HEK293 (cell line): ENCODE measurements around the gene CCDC81.

Source experiments
- CTCF ChIA-PET: fragments of 350-600 bp; formaldehyde crosslinking; extraction: SDS; loops from one replicate; lab custom pipeline; 2021; ENCODE audit warnings: antibody characterized with exemption; lab: Yijun Ruan, JAX
- POLR2A ChIA-PET: fragments of 300-600 bp; formaldehyde crosslinking; extraction: SDS; loops from one replicate; lab custom pipeline; 2020; ENCODE audit warnings: antibody characterized with exemption, inconsistent platforms; lab: Yijun Ruan, JAX
- H3K27ac ChIP-seq: fragments of 200-500 bp; sonication (Bioruptor generic); 2 replicates; pipeline ENCODE4 v1.5.1; 2014; ENCODE audit warnings: low read depth, low read length, control low read depth, inconsistent platforms; ENCODE audit errors: extremely low read depth
- H3K36me3 ChIP-seq, 2 experiments: fragments of 200-500 bp in 1 of 2; sonication (Bioruptor generic) in 1 of 2; 1 replicate in 1 of 2; 2 replicates in 1 of 2; pipeline ENCODE4 v1.5.1; 2014 to 2017; ENCODE audit warnings: inconsistent platforms in 2 of 2, low read length in 2 of 2; ENCODE audit not compliant: control insufficient read depth in 2 of 2, insufficient read depth in 1 of 2
- H3K4me1 ChIP-seq: fragments of 200-500 bp; sonication (Bioruptor generic); 2 replicates; pipeline ENCODE4 v1.5.1; 2014; ENCODE audit warnings: mild to moderate bottlenecking, low read length, inconsistent platforms; ENCODE audit not compliant: control insufficient read depth, insufficient read depth
- H3K4me3 ChIP-seq: 2 replicates; pipeline ENCODE4 v1.5.1; 2011; ENCODE audit warnings: low read depth, mild to moderate bottlenecking, control low read depth, low read length, moderate library complexity
- H3K9me3 ChIP-seq: fragments of 200-500 bp; sonication (Bioruptor generic); 2 replicates; pipeline ENCODE4 v1.5.1; 2014; ENCODE audit warnings: low read depth, low read length, inconsistent platforms; ENCODE audit not compliant: control insufficient read depth, insufficient read depth
- BCL11A ChIP-seq: fragments of 450-650 bp; formaldehyde crosslinking; IDR thresholded peaks from 2 replicates; pipeline ENCODE4 v1.5.1; 2016; ENCODE audit warnings: low read depth, missing biosample characterization, missing genetic modification characterization
- FEZF1 ChIP-seq: fragments of 450-650 bp; formaldehyde crosslinking; IDR thresholded peaks from 2 replicates; pipeline ENCODE4 v1.5.1; 2016; ENCODE audit warnings: missing biosample characterization, missing genetic modification characterization
- INSM2 ChIP-seq: fragments of 450-650 bp; formaldehyde crosslinking; IDR thresholded peaks from 2 replicates; pipeline ENCODE4 v1.5.1; 2016; ENCODE audit warnings: missing biosample characterization, missing genetic modification characterization
- KLF10 ChIP-seq: fragments of 450-650 bp; IDR thresholded peaks from 2 replicates; pipeline ENCODE4 v1.5.1; 2018; ENCODE audit warnings: missing biosample characterization, mild to moderate bottlenecking, missing genetic modification characterization
- KLF9 ChIP-seq: fragments of 450-650 bp; formaldehyde crosslinking; IDR thresholded peaks from 2 replicates; pipeline ENCODE4 v1.5.1; 2016; ENCODE audit warnings: missing biosample characterization, missing genetic modification characterization, low read depth
- PATZ1 ChIP-seq: fragments of 450-650 bp; formaldehyde crosslinking; IDR thresholded peaks from 2 replicates; pipeline ENCODE4 v1.5.1; 2016; ENCODE audit warnings: missing biosample characterization, missing genetic modification characterization
- SCRT2 ChIP-seq: fragments of 450-650 bp; formaldehyde crosslinking; IDR thresholded peaks from 2 replicates; pipeline ENCODE4 v1.5.1; 2016; ENCODE audit warnings: missing biosample characterization, missing genetic modification characterization
- ZBTB48 ChIP-seq: fragments of 450-650 bp; formaldehyde crosslinking; IDR thresholded peaks from 2 replicates; pipeline ENCODE4 v1.5.1; 2016; ENCODE audit warnings: missing biosample characterization, missing genetic modification characterization
- ZEB2 ChIP-seq: fragments of 450-650 bp; formaldehyde crosslinking; IDR thresholded peaks from 2 replicates; pipeline ENCODE4 v1.5.1; 2016; ENCODE audit warnings: missing biosample characterization, missing genetic modification characterization
- ZFHX2 ChIP-seq: fragments of 450-650 bp; formaldehyde crosslinking; conservative IDR thresholded peaks from 2 replicates; pipeline ENCODE4 v1.5.1; 2016; ENCODE audit warnings: missing biosample characterization, missing genetic modification characterization
- ZNF157 ChIP-seq: fragments of 450-650 bp; formaldehyde crosslinking; IDR thresholded peaks from 2 replicates; pipeline ENCODE4 v1.5.1; 2016; ENCODE audit warnings: missing biosample characterization, missing genetic modification characterization
- ZNF169 ChIP-seq: fragments of 450-650 bp; formaldehyde crosslinking; IDR thresholded peaks from 2 replicates; pipeline ENCODE4 v1.5.1; 2016; ENCODE audit warnings: missing biosample characterization, missing genetic modification characterization
- ZNF394 ChIP-seq: fragments of 450-650 bp; formaldehyde crosslinking; IDR thresholded peaks from 2 replicates; pipeline ENCODE4 v1.5.1; 2016; ENCODE audit warnings: missing biosample characterization, missing genetic modification characterization, mild to moderate bottlenecking, moderate library complexity, borderline replicate concordance
- ZNF423 ChIP-seq: fragments of 450-650 bp; formaldehyde crosslinking; IDR thresholded peaks from 2 replicates; pipeline ENCODE4 v1.5.1; 2016; ENCODE audit warnings: missing biosample characterization, missing genetic modification characterization
- ZNF548 ChIP-seq: fragments of 450-650 bp; formaldehyde crosslinking; IDR thresholded peaks from 2 replicates; pipeline ENCODE4 v1.5.1; 2016; ENCODE audit warnings: missing biosample characterization, missing genetic modification characterization
- ZNF629 ChIP-seq: fragments of 450-650 bp; formaldehyde crosslinking; IDR thresholded peaks from 2 replicates; pipeline ENCODE4 v1.5.1; 2017; ENCODE audit warnings: missing biosample characterization, missing genetic modification characterization
- ZNF639 ChIP-seq: fragments of 450-650 bp; formaldehyde crosslinking; IDR thresholded peaks from 2 replicates; pipeline ENCODE4 v1.5.1; 2016; ENCODE audit warnings: missing biosample characterization, missing genetic modification characterization
- ZNF704 ChIP-seq: fragments of 450-650 bp; formaldehyde crosslinking; IDR thresholded peaks from 2 replicates; pipeline ENCODE4 v1.5.1; 2016; ENCODE audit warnings: missing biosample characterization, missing genetic modification characterization
- ZNF777 ChIP-seq: fragments of 450-650 bp; formaldehyde crosslinking; IDR thresholded peaks from 2 replicates; pipeline ENCODE4 v1.5.1; 2017; ENCODE audit warnings: missing biosample characterization, missing genetic modification characterization, borderline replicate concordance
- ZXDB ChIP-seq: fragments of 450-650 bp; formaldehyde crosslinking; IDR thresholded peaks from 2 replicates; pipeline ENCODE4 v1.5.1; 2016; ENCODE audit warnings: missing biosample characterization, missing genetic modification characterization

The CCDC81 gene

GRCh38 chr11:86459682-86460460, 85.2 kb downstream of the CCDC81 start (continued):
- TF ChIP-seq ZEB2 (tag by site-specific recombination), result peak; percentile 85
- TF ChIP-seq ZNF629 (tag by site-specific recombination), result peak; percentile 87
- TF ChIP-seq ZNF639 (tag by site-specific recombination), result peak; percentile 60; the same call in 1 of the 2 replicates
- TF ChIP-seq PATZ1 (tag by site-specific recombination), result 0 out of 2 replicates have a peak, but pooled peaks have one; percentile 37
- no peak for TF ChIP-seq ZNF169 (tag by site-specific recombination)
- TF ChIP-seq INSM2 (tag by site-specific recombination), result peak; percentile 70; the same call in 1 of the 2 replicates
- TF ChIP-seq FEZF1 (tag by site-specific recombination), result peak; percentile 79
- no peak for TF ChIP-seq BCL11A (tag by site-specific recombination)
- TF ChIP-seq ZBTB48 (tag by site-specific recombination), result peak; percentile 34; the same call in 1 of the 2 replicates
- no peak for TF ChIP-seq ZNF704
- peak; percentile 13; the same call in 1 of the 2 replicates for TF ChIP-seq ZNF394 (tag by site-specific recombination)
- TF ChIP-seq KLF10 (tag by site-specific recombination), result peak; percentile 74; the same call in 1 of the 2 replicates
- no peak for TF ChIP-seq ZNF157
- peak; percentile 48; the same call in 1 of the 2 replicates for TF ChIP-seq ZXDB (tag by site-specific recombination)
- no peak for TF ChIP-seq ZNF777 (tag by site-specific recombination)

GRCh38 chr11:86460461-86461385, 86.0 kb downstream of the CCDC81 start:
- peaks cover 7% of the 10 kb centered on the region; the same call in 1 of the 2 replicates for H3K4me1 ChIP-seq
- H3K9me3 ChIP-seq, result no peaks in the 10 kb centered on the region
- peak overlapping the region; percentile 47; the same call in 1 of the 2 replicates for H3K27ac ChIP-seq
- POLR2A ChIA-PET, result interaction anchor here (0.6 to 2.2 kb wide), 10 partner anchors 8 to 169 kb away, joined by 3 to 8 read pairs (median 4); no protein-coding TSS in a partner anchor
- TF ChIP-seq ZFHX2 (0 out of 2 replicates have a peak, but pooled peaks have one; percentile 47), ZNF423 (no peak), SCRT2 (tag by site-specific recombination) (peak; percentile 37; the same call in 1 of the 2 replicates), KLF9 (no peak), ZNF548 (tag by site-specific recombination) (no peak)
- TF ChIP-seq, all 188 proteins: peak for 2
- H3K4me3 ChIP-seq, result no peak overlapping the region
- H3K36me3 ChIP-seq, result no peaks in the 10 kb centered on the region
- CTCF ChIA-PET, result interaction anchor here (0.6 to 3.5 kb wide), 2 partner anchors 148 to 1641 kb away, joined by 5 to 21 read pairs; no protein-coding TSS in a partner anchor
